ENCODE data around the gene REEP3.

REEP3 gene

DNA sequence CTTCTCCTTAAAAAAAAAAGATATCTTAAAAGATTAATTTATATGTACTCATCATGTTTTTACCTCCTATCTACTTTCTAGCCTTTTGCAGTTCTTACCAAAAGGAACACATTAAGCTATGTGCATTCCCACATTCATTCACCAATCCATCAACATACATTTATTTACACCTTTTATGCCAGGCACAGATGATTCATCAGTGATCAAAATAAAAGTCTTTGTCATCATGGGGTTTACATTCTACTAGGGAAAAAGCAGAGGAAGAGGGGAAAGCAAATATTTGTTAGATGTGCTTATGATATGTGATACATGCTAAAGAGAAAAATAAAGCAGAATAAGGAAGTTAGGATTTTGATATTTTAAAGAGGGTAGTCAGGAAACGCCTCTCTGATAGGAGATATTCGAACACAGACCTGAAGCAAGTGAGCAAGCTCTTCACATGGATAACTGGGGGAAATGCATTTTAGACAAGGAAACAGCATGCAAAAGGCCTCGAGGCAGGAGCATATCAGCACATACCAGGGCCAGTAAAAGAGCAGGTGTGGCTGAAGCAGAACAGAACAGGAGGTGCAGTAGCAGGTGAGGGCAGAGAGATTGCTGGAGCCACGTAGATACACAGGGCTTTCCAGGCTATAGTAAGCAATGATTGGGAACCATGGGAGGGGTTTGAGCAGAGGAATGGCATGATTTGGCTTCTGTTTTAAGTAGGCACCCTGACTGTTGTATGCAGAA, 67.4 kb downstream of the REEP3 start:
- DNase-seq (ENCODE audit: low spot score), result peak; percentile 70

DNA sequence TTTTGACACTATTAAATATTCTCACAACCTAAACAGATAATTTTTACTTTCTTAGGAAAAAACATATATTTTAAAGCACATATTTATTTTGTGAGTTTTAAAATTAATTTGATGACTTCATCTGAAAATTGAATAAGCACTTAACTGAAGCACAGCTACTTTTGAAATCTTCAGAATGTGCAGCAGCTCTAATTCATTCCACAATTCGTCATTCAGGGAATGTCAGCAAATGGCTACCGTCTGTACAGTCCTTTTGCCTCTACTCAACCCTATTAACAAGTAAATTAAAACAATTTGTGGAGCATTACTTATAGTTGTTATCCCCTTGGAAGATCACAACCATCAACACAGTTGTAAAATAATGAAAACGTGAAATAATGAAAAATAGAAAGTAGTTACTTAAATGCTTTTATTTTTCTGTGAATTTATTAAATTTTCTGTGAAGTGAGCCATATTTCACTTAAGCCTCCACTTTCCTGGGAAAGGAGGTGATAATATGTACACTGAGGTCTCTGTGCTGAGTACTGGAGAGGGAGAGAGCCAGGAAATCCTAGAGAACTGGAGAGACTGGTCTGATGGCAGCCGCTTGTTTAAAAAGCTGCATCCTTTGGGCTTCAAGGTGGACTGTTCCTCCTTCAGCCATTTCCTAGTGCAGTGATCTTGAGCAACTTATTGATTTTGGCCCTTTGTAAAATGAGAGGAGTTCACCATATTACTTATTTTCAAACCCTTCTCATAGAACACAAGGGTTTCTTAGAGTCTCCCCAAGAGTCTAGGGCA, 70.6 kb downstream of the REEP3 start:
- no peak for DNase-seq (ENCODE audit: low spot score)

DNA sequence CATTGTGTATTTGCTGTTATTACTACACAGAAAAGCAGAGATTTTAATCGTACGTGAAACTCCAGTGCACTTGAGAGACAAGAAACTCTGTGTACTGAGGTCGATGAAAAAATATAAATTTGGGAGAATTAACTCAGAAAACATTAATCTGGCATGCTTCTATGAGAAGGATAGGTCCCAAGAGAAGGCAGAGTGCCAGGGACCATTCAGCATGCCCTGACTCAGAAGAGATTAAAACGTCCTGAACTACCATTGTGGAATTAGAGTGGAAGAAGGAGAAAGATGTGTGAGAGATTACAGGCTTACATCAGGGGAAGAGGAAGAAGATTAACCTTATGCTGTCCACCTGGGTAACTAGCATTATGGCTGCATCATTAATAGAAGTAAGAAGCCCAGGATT, 72.4 kb downstream of the REEP3 start:
- peak; percentile 74 for DNase-seq (ENCODE audit: low spot score)

DNA sequence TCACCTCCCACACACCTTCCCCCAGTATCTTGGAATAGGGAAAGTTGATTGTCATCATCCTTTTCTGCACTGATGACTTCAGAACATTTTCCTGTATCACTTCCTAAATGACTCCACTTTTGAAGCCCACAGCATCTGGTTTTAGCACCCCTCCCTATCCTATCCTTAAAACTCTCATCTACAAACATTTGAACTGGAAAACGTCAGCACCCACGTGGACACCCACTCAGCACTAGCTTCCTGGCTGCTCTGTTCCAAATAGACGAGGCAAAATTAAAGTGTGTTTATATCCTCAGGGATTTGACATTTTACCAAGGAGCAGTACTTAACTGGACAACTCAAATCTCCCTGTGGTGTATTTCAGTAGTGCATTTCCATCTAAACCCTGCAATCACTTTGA, 73.9 kb downstream of the REEP3 start:
- no peak for DNase-seq (ENCODE audit: low spot score)

DNA sequence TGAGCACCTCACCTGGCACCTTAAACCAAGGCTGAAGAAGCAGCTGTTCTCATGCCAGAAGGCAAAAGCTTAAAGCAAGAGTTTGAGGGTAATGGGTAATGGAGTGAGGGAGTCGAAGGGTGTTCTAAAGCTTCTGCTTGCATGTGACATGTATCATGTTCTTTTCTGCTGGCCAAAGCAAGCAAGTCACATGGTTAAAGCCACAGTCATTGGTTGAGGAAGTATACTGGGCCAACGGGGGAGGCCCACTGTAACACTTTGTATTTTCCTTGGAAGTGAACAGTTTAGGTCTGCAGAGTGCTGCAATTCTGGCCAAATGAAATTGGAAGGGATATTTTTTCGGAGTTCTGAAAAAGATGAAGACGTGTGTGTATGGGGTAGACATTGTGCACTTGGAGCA, 75.7 kb downstream of the REEP3 start:
- no peak for DNase-seq (ENCODE audit: low spot score)

DNA sequence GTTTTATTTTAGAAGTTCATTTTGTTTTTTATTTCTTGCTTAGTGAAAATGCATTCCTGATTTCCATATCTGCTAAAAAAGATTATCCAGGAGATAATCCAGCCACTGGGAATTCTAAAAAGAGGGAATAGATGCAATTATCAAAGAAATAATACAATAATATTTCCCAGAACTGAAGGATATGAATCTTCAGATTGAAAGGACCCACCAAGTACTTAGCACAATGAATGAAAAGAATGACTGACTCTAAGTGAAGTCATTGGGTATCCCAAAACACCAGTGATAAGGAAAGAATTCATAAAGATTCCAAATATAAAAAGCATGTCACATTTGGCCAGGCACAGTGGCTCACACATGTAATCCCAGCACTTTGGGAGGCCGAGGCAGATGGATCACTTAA, 79.3 kb downstream of the REEP3 start:
- no peak for DNase-seq (ENCODE audit: low spot score)

DNA sequence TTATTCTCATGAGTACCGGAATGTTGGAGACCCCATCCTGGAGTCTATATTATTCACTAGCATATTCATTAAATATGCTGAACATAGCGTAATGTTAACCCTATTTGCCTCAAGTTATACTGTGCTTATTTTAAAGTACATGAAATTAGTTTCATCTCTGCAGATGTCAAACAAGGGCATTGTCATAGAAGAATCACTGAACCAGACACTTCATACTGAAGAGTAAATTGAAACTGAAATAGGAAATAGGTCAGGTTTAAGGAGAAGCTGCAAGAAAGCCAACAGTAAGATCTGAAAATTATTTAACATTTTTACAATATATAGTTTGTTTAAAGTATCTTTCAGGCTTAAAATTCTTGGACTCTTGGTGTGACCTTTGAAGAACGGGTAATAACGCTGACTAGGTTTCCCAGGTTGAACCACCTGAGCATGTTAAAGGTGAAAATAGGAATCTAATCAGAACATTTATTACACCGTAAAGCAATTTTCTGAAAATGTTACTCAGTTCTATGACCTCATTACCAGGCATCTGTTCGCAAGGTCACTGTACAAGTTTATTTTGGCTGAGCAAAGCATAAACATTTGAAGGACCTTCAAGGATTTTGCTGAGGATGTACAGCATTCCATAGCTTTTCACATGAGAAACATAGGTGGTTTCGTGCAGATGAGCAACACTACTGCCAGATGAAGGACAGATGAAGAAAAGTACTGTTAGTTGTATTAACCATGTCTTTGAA, 82.7 kb downstream of the REEP3 start:
- no peak for DNase-seq (ENCODE audit: low spot score)

DNA sequence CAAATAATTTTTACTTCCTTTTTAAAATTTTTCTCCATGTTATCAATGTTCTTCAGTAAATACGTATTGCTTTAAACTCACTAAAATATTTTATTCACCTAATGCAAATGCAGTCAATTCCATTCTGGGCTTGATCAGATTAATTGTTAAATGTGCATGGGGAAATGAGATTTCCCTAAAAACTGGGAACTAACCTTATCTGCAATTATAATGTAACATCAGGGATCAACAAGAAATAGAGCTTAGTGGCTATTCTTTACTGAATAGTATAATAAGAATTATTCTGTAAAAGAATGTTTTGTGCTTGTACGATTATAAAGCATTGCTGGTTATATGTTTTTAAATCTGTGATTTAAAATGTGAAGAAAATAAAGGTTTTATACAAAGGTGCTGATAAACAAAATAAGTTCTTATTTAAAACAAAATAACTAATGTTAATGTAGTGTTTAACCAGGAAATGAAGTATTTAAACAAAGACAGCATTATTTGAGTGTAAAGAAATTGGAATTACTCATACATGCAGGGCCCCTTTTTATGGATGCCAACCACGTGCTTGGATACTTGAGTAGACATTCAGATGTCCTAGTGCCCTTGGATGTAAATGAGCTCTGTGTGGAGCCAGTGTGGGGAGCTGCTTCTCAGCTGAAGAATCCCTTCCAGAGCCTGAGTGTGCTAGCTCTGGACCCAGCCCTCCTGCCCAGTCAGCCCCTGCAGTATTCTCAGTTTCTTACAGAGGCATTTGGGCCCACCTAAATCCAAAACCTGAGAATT, 84.2 kb downstream of the REEP3 start:
- DNase-seq (ENCODE audit: low spot score), result no peak

DNA sequence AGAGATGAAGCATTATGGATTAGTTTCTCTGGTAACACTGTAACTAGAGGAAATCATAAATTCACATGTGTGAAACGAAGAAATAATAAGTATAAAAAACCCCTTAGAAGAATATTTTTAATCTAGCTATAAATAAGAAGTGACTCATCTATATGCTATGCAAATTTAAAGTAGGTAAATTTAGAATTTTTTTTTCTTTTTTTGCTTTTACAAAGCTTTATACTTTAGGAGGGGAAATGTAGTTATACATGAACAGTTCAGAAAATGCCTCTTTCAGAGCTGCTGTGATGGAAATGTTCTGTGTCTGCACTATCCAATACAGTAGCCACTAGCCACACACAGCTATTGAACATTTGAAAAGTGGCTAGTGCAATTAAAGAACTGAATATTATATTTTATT, 87.3 kb downstream of the REEP3 start:
- no peak for DNase-seq (ENCODE audit: low spot score)

DNA sequence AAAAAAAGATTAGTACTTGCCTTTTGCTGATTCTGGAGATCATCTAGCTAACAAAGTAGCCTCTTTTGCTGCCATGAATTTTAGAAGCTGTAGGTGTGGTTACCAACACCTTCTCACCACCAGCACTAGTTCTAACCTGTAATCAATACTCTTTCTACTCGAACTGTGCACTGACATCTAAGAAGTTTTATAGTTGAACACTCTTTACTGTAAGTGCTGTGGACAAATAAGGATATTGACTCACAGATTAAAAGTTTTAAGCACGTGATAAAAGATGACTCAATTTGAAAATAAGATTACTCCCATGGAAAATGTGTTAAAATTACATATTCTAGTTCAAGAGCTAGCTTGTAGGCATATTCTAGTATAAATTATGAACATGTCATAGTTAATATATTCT, 89.9 kb downstream of the REEP3 start:
- DNase-seq (ENCODE audit: low spot score), result no peak

DNA sequence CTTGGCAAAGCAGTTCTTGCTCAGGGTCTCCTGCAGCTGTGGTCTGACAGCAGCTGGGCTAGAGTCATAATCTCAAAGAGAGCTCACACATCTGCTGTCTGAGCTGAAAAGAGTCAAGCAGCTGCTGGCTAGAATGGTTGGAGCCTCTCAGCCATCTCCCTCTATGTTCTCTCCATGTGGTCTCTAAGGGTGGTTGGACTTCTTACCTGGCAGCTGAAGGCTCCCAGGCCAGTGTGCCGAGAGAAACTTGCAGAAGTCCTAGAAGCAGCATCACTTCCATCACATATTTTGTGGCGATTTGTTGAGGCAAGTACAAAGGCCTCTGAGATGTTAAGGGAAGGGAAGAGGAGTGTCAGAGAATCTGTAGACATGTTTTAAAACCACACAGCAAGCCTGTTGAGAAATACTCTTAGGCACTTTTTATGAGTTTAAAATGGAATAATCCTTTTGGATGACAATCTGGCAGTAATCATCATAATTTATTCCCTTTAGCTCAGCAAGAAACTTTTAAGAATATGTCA, 93.2 kb downstream of the REEP3 start:
- no peak for DNase-seq (ENCODE audit: low spot score)

DNA sequence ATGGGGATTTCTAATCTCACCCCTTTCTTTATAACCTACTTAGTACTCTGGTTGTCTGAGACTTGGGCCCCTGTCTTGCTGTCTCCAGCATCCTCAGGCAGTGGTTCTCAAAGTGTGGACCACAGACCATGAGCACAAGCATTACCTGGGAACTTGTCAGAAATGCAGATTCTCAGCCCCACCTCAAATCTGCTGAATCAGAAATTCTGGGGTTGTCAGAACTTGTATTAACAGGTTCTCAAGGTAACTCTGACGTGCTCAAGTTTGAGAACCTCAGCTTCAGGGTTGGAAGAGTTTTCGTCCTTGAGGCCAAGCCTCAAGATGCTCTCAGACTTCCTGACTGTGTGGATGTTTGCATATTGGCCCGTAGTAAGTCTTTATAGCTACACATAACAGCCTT, 97.4 kb downstream of the REEP3 start:
- no peak for DNase-seq (ENCODE audit: low spot score)

DNA sequence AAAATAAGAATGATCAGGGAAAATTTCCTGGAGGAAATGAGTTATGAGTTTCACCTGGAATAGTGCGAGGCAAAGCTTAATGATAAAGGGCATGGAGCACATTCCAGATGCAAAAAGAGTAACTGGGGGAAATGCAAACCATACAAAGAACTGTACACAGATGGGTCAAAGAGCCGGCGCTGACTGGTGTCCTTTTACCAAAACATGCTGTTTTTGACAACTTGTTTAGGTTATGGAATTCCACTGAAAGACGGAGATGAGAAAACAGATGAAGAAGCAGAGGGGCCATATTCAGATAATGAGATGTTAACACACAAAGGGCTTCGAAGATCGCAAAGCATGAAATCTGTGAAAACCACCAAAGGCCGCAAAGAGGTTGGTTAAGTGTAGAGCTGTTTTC, 98.2 kb downstream of the REEP3 start:
- no peak for DNase-seq (ENCODE audit: low spot score)

DNA sequence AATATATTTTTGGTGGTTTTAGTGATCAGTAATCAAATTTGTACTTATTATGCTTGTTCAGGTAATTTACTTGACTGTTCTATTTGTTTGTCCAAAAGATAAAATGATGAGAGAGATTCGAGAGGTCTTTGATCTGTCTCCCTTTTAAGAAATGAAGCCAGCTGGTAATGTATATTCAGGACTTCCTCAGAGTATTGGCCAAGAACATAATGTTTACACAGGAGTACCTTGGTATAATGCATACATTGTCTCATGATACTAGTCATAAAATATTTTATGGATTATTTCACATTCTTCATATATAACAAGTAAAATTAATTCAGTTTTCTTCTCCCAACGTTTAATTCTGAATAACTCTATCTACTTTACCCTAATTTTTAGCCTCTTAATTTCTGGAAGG, 100.9 kb downstream of the REEP3 start:
- no peak for DNase-seq (ENCODE audit: low spot score)

DNA sequence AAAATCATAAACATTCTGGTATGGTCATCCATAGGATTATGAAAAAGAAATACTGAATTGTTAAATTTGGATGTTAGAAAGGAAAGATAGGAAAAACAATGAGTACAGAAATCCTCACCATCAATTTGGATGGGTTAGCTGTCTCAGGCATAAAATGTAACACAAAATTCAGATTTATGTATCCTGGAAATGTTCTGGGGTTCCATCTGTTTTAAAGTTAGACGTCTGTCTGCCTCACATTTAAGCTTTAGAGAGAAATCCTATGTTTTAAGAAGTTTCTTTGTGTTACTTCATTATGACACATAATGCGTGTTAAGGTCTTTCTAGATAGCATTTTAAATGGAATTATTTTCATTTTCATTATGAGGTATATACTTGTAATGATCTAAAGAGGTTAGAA, 103.5 kb downstream of the REEP3 start:
- no peak for DNase-seq (ENCODE audit: low spot score)

DNA sequence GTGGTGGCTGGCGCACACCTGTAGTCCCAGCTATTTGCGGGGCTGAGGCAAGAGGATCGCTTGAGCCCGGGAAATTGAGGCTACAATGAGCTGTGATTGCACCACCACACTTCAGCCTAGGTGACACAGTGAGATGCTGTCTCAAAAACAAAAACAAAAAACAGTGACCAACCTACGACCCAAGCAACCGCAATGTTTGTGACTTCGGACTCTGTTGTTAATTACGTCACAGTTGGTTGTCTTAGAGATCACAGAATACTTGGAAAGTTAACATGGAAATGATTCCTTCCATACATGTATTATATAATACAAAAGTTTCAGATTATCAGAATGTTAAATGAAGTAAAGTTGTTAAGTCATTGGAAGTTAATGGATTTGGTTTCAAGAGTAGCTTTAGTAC, 106.2 kb downstream of the REEP3 start:
- no peak for DNase-seq (ENCODE audit: low spot score)

DNA sequence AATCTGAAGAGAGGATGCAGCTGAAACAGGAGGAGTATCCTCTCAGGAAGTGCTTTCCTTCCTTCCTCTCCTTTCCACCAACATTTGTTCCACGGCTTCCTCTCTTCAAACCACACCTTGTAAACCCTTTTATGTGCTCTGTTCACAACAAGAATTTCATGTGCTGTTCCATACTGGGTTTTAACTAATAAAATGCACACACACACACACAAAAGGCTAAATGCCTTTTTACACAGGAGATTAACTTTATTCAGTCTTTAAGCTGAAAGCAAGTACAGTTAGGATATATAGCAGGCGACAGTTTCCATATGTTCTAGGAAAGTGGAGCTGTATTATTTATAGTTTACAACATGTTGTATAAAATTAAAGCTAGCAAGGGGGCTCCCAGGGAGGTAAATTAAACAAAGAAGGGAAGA, 106.7 kb downstream of the REEP3 start:
- DNase-seq (ENCODE audit: low spot score), result no peak

DNA sequence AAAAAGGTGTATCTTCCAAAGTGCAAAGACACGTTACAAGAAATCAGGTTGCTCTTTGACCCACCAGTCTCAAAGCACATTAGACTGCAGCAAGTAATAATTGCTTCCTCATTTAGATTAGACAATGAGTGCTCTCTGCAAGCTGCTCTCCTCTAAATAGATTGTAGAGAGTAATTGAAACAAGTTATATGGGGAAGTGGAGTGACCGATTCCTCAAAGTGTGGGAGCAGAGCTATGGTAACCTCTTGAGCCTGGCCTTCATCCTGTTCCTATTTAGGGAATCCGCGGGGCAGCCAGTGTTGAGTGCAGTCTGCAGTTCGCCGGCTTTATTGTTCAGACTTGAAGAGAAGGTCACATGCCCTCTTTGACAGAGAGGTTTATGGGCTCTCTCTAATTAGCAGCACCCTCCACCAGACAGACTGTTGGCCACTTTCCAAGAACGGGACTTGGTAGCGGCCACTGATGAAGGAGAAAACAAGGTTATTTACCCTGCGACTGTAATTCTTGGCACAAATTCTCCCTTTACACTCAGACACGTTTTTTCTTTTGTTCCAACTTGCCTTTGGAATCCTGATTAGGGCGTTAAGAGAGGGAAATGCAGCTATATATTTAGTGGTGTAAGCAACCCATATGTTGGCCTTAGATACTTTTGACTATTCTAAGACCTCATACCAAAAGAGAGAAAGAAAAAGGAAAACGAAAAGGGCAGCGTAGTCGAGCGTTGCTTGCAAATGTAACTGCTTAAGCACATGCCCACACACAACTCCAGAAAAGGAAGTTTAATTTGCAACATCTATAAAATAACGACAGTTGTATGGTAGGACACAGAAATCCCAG, 107.5 kb downstream of the REEP3 start:
- DNase-seq (ENCODE audit: low spot score), result peak; percentile 84

DNA sequence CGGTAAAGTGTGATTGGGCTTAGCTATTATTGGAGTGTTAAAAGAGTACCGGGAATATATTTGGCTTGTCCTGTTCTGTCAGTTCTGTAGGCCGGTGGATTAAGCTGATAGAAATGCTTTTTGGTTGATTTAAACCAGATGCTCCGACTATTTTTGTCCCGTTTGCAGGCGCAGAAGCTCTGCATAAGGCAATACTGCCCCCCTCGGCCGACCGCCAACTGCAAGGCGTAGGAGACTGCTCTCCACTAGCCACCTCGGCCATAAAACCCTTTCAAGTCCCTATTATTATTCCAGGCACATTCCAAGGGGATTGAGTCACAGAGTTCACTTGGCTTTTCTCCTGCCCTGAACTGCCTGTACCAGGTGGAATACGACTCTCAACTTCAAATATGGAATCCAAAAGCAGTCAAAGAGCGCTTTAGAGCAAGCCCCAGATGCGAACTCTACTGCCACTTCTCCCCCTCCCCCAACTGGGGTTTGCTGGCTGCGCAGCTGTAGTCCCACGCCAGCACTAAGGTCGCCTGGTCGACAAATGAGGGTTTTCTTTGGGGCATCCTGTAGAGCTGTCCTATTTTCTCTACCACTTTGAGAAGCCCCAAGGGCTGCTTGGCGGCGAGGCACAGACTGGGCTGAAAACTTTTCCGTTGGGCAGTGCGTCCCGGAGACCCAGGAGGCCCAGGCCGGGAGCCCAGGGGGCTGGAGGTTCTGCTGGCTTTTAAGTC, 108.3 kb downstream of the REEP3 start:
- DNase-seq (ENCODE audit: low spot score), result peak; percentile 98

Data from cerebellar cortex (tissue), 1 donor.